Stimulated activated CD8-positive, alpha-beta memory T cell treated with anti-CD3 and anti-CD28 coated beads, Interleukin-12 subunit alpha, Interleukin-12 subunit beta, amount 100 ng/mL, for 24 hours (primary cell): ENCODE measurements around the gene POU2F2.

Experiments used
- DNase-seq: peaks from one replicate; pipeline ENCODE4 v3.0.0-alpha.2; 2020; ENCODE audit errors: extremely low read depth

Gene POU2F2

DNA sequence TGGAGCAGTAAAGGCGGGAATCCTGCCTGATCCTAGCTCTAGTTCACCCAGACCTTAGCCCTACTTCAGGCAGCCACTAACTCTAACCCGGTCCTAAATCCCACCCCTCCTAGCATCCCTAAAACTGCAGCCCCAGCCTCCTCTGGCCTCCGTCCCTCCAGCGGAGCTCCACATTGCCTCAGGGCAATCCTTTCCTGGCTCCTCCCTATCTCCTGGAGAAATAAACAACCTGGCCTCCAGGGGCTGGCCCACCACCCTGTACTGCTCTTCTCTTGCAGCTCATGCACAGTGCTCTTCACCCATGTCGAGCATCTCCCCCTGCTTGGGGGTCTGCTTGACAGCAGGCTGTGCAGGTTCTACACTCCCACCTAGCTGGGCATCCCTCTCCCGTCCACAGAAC is 6.7 kb downstream of the POU2F2 start:
- DNase-seq, result no peak

DNA sequence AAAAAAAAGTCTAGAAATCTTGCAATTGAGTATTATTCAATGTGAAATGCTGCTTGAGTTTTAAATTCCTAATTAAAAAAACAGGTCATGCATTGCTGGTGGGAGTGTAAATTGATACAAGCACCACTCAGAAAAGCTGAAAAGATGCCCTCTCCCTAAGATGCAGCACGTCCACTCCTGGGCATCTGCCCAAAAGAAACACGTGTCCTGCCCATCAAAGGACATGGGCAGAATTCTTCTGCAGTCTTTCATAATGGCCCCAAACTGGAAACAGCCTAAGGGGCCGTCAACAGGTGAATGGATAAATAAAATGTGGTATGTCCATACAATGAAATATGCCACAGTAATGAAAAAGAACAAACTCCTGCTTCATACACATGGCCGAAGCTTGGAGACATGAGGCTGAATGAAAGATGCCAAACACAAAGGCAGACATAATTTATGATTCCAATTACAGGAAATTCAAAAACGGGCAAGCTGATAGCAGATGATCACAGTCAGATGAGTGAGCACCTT is 7.8 kb downstream of the POU2F2 start:
- no peak for DNase-seq

DNA sequence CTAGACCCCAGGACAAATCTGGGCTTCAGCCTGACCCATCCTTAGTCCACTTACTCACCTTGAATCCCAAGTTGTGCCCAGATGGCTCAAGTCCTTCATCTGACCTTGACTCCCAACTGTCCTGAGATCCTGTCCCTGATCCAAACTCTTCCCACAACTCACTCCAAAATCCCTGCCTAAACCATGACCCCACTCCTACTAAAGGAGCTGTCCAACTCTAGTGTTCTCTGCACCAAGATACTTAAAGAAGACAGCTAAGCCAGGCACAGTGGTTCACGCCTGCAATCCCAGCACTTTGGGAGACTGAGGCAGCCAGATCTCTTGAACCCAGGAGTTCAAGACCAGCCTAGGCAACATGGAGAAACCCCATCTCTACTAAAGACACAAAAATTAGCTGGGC is 8.5 kb downstream of the POU2F2 start:
- no peak for DNase-seq

DNA sequence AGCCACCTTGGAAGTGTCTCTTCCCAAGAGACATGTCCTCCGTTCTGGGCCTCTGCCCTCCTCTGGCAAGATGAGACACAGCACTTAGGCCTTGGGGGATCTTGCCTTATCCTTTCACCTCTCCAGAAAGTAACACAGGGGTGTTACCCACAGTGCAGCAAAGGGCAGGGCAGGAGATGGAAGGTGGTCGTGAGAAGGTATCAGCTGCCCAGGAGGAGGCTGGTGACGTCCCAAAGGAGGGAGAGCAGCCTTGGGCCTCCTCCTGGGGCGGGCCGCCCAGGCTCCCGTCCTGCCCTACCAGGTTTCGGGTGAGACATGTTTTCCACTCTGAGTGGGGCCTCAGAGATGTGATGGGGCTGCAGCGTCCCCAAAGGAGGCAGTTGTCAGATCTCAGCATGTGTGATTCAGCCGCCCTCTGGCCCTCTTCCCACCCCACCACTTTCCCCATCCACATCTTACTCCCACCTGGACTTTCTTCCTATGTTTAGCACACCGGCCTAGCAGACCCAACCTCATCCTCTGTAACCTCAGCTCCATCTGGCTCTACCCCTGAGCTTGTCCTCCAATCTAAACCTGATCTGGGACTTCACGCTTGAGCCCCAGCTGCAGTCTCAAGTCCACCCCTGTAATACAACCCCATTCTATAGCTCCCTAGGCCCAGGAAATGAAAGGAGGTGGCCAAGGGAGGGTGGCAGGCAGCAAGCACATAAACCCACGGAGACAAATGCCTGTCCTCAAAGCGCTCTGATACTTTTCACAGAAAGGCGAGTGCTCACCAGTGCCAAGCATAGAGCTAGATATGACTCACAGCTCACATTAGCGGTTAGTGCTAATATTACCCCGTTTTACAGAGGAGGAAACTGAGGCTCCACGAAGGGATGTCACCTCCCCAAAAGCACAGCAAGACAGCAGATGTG is 9.3 kb downstream of the POU2F2 start:
- peak; percentile 53 for DNase-seq

DNA sequence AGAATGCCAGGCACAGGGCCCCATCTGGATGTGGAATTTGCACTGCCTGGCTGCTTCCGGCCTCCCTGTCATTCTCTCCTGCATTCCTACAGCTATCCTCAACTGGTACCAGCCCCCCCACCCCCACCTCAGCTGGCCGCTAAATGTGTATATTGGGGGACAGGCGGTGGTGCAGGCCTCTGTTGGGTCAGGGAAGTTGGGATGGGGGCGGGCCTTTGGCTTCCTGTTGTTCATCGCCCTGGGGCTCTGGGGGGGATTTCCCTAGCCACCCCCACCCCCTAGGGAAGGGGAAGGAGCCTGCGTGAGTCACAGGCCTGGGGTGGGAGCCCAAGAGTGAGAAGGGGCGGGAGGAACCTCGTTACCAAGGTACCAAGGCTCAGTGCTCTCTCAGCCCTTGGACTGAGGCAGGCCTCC is 10.6 kb downstream of the POU2F2 start:
- DNase-seq, result peak; percentile 71

DNA sequence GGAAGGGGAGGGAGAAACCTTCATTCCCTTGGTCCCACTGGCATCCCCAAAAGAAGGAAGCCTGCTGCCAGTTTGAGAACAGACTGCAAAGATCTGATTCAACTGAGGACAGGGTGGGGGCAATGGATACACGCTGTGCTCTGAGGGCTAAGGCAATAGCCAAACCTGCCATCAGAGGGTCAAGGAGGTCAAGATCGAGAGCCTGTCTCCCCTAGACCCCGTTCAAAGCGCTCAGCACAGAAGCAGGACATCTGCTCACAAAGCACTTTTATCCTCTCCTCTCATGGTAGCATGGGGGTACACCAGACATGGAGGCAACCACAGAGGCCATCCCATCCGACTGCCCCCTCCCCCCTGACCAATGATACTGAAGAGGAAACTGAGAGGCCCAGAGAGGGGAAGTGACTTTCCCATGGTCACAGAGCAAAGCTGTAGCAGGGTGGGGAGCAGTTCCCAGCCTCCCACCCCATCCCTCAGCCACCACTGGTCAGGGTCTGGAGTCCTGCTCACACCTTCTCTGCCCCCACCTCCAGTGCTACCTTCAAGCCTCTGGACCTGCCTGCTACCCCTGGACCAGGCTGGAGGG is 11.1 kb downstream of the POU2F2 start:
- no peak for DNase-seq

DNA sequence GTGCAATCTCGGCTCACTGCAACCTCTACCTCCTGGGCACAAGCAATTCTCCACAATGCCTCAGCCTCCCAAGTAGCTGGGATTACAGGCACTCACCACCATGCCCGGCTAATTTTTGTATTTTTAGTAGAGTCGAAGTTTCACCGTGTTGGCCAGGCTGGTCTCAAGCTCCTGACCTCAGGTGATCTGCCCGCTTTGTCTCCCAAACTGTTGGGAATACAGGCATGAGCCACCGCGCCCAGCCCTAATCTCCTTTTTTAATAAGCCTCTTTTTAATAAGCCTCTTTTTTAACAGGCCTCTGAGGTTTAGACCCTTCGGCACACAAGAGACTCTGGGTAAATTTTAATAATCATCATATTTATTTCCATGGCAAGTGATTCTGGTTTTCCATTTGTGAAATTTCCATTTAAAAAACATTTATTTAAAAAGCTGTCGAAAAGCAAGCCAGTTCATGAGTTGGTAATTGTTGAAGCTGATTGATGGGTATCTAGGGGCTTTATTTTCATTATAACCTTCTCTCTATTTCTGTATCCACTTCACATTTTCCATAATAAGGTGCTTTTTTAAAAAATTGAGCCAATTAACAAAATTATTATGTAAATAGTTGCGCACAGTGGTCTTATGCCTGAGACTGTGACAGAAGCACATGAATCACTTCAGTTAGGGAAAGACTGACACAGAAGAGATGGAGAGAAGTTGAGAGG is 11.8 kb downstream of the POU2F2 start:
- no peak for DNase-seq

DNA sequence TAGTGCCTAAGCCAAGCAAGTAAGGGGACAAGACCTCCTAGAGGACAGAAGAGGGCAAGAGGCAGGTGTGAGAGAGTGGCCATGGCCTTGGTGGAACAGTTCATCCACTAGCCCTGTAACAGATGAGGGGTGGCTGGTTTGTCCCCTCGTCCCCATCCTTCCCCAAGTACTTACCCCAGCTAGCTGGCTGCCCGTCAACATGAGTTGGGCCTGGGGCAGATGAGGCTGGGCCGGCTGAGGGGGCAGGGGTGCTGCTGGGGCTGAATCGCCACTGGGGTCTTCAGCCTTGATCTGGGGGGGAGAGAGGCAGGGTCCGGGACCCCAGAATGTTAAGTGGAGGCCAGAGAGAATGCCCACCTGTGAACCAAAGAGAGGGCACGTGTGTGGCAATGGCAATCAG is 15.2 kb downstream of the POU2F2 start:
- no peak for DNase-seq

DNA sequence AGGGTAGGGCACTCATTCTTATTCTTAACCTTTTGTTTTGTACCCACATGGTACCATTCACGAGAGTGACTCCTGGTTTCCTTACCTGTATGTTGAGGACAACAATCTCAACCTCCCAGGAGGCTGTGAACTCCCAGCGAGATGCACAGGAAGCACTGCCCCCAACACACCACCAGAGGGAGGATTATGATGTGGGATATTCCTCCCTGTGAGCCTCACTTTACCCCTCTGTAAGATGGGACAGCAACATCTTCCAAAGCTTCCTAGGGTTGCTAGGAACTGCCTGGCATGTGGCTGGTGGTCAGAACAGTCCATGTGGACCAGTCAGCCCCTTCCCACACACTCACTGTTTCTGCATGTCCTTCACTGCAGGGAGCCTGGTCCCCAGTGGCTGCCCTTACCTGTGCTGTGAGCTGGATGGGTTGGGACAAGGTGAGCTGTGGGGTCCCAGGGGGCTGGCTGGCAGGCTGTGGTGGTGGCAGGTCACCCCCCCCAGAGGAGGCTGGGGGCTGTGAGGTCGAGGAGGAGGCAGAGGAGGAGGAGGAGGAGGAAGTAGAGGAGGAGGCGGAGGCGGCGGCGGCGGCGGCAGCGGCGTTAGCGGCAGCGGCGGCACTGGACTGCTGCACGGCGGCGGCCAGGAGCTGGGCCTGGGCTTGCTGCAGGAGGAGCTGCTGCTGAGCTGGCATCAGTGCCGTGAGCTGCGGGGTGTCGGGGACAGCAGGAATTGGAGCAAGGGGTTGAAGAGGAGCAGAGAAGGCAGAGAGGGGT is 15.8 kb downstream of the POU2F2 start:
- no peak for DNase-seq

DNA sequence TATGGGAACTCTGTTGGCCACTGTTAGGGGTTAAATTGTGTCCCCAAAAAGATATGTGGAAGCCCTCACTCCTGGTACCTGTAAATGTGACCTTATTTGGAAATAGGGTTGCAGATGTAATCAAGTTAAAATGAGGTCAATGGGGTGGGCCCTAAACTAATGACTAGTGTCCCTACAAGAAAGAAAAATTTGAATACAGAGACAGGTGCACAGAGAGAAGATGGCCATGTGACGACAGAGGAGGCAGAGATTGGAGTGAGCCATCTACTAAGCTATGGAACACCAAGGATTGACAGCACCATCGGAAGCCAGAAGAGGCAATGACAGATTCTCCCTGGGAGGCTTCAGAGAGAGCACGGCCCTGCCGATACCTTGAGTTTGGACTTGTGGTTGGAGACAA is 16.5 kb downstream of the POU2F2 start:
- DNase-seq, result no peak

DNA sequence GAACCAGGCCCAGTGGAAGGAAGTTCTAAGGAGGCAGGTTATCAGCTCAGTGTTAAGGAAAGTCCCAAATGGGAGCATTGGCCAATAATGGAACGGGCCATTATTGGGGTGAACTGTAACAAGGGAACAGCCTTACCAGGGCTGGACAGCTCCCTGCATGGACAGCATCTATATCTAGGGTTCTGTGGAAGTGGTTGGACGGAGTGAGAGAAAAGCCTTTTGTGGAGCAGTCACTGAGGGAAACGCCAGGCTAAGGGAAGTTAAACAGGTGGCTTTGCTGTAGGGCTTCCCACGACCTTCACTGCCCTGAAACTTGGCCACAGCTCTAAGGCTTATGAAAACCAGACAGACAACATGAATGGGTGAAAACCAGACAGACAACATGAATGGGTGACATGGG is 17.0 kb downstream of the POU2F2 start:
- no peak for DNase-seq

DNA sequence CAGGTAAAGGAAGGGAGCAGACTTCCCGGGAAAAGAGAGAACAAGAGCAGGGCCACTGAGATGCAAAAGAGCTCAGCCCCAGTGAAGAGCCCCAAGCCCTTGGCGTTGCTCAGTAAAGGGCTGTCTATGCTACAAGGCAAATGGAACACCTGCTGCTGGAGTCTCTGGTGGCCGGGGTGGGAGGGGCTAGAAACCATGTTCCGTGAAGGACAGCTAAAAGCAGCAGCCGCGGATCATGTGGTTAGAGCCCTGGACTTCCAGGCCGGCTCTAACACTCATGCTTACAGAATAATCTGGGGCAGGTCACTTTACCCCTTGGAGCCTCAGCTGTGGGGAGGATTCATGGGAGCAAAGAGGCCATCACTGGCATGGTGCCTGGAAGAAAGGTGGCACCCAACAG is 17.8 kb downstream of the POU2F2 start:
- no peak for DNase-seq

DNA sequence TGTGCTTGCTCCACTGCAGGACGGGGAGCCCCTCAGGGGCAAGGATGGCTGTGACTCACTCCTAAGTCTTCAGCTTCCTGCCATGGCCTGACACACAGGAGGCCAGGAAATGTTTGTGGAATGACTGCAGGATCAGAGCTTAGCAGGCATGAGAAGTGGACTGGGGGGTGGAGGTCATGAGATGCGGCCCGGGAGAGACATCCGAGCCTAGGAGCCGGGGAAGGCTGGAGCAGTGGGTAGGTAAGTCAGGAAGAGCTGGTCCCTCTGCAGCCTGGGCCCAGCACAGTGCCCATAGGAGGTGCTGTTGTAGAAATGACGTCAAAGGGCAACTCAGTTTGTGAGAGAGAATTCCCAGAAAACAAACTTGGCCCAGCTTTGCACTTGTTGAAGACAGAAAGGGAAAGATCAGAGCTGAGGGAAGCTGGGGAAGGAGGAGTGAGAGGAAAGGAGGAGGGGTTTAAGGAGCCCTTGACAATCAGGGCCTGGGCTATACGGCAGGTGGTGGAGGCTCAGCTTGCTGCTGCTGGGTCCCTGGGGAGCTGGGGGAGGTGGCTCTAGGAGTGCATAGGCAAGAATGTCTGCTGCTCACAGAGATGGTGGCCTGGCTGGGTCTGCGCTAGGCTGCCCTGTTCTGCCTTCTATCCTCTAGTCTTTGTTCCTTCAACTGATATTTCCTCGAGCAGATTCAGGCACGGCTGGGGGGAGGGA is 18.5 kb downstream of the POU2F2 start:
- DNase-seq, result no peak

DNA sequence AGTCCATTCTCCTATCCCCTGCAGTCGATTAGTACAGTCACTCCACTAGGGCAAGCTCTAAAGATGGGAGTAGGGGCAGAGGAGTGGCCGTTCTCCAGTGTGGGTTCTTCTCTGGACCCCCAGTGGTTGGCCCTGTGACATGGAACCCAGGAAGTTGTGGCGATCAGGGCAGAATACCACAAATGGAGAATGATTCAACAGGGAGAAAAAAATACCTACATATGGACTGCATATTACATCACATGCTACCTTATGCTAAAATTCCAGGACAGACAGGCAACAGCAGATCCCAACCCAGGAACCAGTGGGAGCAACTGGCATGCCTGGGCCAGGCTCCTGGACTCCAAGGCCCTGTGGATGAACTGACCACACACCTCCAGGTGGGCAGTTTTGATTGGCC is 20.4 kb downstream of the POU2F2 start:
- DNase-seq, result no peak

DNA sequence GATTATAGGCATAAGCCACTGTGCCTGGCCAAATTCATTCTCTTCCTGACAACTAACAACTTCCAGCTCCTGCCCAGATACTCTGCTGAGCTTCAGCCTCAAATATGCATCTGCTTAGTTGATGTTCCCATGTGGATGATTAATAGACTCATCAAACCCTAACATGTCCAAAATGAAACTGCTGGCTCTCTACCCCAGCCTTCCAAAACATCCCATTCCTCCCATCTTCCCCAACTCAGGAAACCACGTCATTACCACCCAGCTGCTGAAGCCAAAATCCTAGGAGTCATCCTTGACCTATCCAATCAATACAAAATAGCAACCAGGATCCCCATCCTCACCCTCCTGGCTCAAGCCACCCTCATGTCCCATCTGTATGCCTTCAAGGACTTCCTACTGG is 20.9 kb downstream of the POU2F2 start:
- DNase-seq, result no peak

DNA sequence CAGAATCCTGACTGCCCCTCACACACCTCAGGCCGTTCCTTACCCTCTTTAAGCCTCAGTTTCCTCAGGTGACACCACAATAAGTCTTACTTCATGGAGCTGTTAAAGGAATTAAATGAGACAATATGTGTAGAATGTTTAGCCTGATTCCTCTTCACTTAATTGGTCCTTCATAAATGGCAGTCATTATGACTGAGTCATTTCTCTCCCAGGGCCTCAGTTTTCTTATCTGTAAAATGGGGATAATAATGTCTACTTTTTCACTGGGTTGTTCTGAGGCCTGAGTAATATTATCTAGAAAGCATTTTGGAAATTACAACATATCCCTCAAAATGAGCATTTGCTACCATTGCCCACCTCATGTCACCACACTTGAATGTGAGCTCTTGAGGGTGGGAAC is 21.6 kb downstream of the POU2F2 start:
- no peak for DNase-seq

DNA sequence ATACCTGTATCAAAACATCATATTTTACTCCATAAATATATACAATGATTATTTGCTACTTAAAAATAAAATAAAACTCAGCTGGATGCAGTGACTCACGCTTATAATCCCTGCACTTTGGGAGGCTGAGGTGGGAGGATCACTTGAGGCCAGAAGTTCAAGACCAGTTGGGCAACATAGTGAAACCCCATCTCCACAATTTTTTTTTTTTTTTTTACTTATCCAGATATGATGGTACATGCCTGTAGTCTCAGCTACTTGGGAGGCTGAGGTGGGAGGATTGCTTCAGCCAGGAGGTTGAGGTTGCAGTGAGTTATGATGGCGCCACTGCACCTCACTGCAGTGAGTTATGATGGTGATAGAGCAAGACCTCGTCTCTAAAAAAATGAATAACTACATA is 22.4 kb downstream of the POU2F2 start:
- DNase-seq, result no peak

DNA sequence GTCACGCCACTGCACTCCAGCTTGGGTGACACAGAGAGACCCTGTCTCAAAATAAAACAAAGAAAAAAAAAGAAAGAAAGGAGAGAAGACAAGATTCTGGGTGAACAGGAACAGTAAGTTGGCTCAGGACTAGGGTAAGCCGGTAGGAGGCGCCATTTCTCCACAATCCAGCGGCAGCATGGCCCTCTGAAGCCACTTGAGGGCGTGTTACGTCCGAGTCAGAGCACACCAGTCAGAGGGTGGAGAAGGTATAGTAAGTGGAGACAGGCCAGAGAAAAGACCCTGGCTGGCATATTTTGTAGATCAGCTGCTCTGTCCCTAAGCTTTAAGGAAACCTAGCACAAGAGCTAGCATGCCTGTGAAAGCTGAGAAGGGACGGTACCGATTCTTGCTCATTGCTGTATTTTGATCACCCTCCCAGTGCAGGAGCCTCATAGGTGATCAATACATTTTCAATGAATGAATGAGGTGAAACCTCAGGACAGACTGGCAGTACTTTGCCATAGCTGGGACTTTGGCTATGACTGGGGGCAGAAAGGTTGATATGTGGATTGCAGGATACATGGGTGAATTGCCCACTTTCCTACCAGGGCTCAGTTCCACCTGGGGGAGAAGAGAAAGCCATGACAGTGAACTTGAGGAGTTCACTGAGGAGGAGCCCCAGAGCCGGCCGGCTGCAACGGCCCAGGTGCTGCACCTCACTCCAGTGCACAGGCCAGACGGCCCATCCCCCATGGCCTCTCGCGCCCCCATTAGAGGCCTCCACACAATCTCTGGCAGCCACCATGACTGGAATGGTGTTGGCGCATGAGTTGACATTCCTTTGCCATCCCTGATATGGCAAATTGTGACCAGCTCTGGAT is 23.5 kb downstream of the POU2F2 start:
- peak; percentile 56 for DNase-seq

DNA sequence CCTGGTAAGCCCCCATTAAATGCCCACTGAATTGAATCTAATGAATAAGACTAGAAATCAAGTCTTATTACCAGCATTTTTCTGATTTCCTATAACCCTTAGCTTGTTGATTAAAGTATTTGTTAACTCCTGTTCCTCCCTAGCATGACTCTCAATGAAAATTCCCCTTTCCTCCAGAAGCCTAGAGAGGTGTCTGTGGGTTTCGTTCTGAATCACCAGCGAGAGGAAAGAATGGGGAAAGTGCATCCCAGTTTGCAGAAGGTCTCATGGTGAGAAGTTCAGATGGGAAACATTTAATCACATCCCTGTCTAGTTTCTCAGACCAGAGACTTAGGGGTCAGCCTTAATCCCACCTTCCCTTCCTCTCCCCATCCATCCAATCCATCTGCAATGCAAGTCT is 26.9 kb downstream of the POU2F2 start:
- DNase-seq, result no peak

DNA sequence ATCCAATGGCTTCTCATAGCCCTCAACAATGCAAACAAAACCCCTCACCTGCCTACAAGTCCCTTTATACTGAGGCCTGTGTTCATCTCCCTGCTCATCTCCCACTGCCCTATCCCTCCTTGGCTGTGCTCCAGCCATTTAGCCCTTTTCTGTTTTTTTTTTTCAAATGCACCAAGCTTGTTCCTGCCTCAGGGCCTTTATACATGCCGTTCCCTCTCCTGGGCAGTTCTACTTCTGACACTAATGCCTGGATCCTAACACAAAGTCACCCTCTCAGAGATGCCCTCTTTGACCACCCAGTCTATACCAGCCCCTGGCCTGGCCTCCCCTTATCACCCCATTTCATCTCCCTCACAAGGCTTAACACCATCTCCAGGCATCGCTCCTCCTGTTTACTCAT is 29.4 kb downstream of the POU2F2 start:
- DNase-seq, result no peak
